Measurements from ENCODE around the gene OR4D9.
"Not testable (repeated sequence)": the region's sequence is repeated elsewhere in the genome, so short reads cannot be mapped to it uniquely, and the experiment has no call there.

OR4D9 gene

GRCh38 chr11:59534676-59535075, 23.3 kb downstream of the OR4D9 start:
- DNase-seq (ENCODE audit: low read depth) = no peak
- TF ChIP-seq, protein P1, sequence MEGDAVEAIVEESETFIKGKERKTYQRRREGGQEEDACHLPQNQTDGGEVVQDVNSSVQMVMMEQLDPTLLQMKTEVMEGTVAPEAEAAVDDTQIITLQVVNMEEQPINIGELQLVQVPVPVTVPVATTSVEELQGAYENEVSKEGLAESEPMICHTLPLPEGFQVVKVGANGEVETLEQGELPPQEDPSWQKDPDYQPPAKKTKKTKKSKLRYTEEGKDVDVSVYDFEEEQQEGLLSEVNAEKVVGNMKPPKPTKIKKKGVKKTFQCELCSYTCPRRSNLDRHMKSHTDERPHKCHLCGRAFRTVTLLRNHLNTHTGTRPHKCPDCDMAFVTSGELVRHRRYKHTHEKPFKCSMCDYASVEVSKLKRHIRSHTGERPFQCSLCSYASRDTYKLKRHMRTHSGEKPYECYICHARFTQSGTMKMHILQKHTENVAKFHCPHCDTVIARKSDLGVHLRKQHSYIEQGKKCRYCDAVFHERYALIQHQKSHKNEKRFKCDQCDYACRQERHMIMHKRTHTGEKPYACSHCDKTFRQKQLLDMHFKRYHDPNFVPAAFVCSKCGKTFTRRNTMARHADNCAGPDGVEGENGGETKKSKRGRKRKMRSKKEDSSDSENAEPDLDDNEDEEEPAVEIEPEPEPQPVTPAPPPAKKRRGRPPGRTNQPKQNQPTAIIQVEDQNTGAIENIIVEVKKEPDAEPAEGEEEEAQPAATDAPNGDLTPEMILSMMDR (IDR thresholded peaks at IDR 0.05; ENCODE audit: low read depth, low read length, missing control alignments) = no peak
- H3K4me3 ChIP-seq (ENCODE audit: low read depth, low read length) = no peak overlapping the region

DNA sequence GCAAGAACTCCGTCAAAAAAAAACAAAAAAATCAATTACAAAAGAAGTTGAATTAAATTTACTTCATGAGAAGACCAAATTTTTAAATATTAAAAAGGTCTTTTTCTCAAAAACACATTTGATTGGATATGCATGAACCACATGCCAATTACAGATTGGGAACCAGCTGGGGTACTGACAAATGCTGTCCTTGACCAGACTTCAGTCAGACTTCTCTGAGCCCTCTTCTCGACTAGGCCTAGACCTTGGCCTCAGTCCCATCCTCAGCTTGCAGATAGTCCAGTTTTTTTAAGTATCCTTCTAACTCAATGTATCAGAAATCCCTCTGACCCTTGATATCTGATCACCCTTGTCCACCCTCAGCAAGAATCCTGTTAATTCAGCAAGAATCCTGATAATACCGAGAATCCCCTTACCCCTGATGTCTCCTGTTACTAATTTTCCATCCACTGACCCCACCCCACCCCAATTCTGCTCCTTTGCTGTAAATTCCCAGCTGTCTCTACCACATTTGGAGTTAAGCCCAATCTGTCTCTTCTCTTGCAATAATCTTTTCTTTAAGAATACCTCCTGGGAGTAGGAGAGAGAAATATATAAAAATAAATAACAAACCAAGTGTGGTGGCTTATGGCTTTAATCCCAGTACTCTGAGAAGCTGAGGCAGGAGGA, 30.9 kb downstream of the OR4D9 start:
- no peak for DNase-seq (ENCODE audit: low read depth)
- TF ChIP-seq, protein P1 (IDR thresholded peaks at IDR 0.05; ENCODE audit: low read depth, low read length, missing control alignments) = no peak
- H3K4me3 ChIP-seq (ENCODE audit: low read depth, low read length) = no peak overlapping the region

DNA sequence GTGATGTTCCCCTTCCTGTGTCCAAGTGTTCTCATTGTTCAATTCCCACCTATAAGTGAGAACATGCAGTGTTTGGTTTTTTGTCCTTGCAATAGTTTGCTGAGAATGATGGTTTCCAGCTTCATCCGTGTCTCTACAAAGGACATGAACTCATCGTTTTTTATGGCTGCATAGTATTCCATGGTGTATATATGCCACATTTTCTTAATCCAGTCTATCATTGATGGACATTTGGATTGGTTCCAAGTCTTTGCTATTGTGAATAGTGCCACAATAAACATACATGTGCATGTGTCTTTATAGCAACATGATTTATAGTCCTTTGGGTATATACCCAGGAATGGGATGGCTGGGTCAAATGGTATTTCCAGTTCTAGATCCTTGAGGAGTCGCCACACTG, 32.4 kb downstream of the OR4D9 start:
- not testable (repeated sequence) for DNase-seq (ENCODE audit: low read depth); H3K4me3 ChIP-seq (ENCODE audit: low read depth, low read length)

DNA sequence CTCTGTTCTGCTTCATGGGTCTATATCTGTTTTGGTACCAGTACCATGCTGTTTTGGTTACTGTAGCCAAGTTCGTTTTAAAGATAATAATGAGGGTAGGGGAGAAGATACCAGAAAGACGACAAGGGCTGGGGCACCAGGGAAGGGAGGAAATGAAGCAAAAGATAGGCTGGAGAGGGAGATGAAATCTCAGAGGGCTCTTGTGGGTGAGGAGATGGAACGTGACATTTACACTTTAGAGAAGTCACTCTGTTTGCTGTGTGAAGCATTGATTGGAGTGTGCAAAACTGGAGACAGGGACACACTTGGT, 33.5 kb downstream of the OR4D9 start:
- TF ChIP-seq, protein P1 (IDR thresholded peaks at IDR 0.05; ENCODE audit: low read depth, low read length, missing control alignments) = no peak
- no peak for DNase-seq (ENCODE audit: low read depth)
- H3K4me3 ChIP-seq (ENCODE audit: low read depth, low read length) = no peak overlapping the region

- TF ChIP-seq, protein P1 (IDR thresholded peaks at IDR 0.05; ENCODE audit: low read depth, low read length, missing control alignments) = no peak
- DNase-seq (ENCODE audit: low read depth) = no peak
- no peak overlapping the region for H3K4me3 ChIP-seq (ENCODE audit: low read depth, low read length)
Observed at GRCh38 chr11:59545179-59546020, 34.1 kb downstream of the OR4D9 start.

DNA sequence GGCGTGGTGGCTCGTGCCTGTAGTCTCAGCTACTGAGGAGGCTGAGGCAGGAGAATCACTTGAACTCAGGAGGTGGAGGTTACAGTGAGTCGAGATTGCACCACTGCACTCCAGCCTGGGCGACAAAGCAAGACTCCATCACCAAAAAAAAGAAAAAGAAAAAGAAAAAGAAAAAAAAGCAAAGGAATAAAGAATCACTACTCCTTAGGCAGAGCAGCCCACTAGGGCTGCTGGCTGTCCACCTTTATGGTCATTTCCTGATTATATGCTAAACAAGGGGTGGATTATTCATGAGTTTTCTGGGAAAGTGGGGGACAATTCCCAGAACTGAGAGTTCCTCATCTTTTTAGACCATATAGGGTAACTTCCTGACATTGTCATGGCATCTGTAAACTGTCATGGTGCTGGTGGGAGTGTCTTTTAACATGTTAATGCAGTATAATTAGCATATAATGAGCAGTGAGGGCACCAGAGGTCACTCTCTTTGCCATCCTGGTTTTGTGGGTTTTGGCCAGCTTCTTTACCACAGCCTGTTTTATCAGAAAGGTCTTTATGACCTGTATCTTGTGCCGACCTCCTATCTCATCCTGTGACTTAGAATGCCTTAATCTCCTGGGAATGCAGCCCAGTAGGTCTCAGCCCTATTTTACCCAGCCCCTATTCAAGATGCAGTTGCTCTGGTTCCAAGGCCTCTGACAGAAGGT, 36.4 kb downstream of the OR4D9 start:
- H3K4me3 ChIP-seq (ENCODE audit: low read depth, low read length); DNase-seq (ENCODE audit: low read depth): not testable (repeated sequence)

DNA sequence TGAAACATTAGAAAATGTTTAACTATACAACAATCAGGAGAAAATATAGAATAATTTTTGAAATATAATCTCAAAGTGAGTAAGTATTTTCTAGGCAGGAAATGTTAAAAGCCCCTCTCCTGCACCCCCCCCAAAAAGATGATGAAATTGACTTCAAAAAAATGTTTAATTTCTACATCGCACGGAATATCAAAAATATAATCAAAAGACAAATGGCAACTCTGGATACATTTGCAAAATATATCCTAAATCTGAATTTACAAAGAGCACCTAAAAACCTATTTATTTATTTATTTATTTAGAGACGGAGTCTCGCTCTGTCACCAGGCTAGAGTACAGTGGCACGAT, 36.9 kb downstream of the OR4D9 start:
- H3K4me3 ChIP-seq (ENCODE audit: low read depth, low read length) = no peak overlapping the region
- DNase-seq (ENCODE audit: low read depth) = no peak
- TF ChIP-seq, protein P1 (IDR thresholded peaks at IDR 0.05; ENCODE audit: low read depth, low read length, missing control alignments) = no peak
